Raji (cell line): ENCODE measurements around the gene XPNPEP1.

ENCODE experiments used
- POLR2A ChIP-seq: IDR thresholded peaks from 2 replicates; pipeline ENCODE4 v1.6.1; 2011; ENCODE audit warnings: low read depth, low read length, control low read depth; ENCODE audit not compliant: insufficient read depth

The XPNPEP1 gene

DNA sequence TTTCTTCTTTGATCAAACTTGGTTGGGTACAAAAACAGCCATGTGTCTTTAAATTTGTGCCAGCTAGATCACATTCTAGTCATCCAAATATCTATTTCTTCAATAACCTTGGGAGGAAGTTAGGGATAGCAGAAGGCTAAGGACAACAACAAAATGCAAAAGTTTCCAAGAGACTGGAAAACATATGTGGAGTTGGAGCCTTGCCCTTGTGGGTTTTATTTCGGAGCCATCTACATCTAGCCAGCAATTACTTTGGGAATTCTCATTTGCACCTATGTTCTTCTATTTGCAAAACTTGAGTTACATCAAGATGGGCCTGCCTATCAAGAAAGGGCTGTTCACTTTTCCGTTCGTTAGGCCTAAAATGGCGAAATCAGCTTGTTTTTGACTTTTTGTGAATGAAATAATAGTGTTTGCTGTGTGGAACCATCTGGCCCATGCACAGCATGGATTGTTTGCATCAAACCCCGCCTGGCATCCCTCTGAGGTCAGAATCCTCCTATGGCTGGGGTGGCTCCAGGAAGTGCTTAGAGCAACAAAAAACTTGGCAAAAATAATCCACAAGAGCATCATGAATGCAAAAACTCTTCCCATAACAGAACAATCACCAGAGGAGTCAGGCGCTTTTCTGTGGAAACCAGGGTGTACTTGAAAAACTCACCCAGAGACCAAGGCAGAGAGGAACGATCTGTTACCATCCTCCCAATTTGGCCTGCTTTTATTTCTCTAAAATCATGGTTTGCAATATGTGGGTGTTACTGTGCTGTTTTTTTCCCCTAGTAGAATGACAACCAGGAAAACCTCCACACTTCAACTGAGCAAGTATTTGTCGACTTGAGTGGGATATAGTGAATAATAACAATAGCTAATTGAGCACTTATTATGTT lies 36.2 kb upstream of the XPNPEP1 start:
- no peak for TF ChIP-seq POLR2A

DNA sequence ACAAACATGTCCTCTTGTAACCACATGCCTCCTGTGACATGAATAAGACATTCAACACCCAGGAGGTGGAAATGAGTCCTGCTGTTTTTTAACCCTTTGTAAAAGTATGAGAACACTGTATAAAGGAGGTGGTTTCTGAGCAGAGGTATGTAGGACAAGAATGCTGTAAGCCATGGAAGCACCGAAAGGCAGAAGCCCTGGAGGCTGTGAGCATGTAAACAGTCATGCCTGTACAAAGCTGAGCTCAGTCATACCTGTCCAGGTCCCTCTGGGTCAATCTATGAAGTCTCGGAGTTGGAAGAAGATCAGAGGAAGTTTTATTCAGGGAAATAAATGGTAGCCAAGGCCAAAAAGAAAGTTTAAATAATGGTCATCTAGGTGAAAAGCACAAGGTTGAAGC lies 34.7 kb upstream of the XPNPEP1 start:
- TF ChIP-seq POLR2A = no peak

DNA sequence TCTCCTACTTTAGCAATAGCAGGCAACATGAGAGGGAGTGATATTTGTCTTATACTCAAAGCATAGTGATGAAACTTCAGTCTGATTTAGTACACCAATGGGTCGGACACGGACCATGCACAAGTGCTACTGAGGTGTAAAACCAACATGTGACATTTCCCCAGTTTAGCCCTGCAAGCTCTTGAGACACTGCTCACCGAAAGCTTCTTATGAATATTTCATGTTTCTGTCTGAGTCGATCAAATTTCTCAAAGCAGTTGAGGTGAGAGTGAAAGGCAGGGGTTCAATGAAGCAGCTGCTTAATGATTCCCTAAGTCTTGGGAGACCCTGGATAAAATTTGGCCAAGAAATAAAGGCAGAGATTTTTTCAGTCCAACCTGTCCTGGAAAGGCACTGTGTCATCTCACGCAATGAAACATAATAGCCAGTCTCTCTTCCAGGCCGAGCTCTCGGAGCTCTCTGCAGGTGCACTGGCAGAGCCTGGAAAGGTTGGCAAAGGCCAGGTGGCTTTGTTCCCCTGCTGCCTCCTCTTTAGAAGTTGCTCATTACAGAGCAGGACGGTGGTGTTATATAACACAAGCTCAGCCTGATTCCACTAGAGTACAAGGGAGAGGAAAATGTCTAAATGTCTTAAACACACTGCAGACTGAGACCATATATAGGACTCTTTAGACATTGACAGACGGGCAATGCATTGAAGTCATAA lies 33.9 kb upstream of the XPNPEP1 start:
- no peak for TF ChIP-seq POLR2A

DNA sequence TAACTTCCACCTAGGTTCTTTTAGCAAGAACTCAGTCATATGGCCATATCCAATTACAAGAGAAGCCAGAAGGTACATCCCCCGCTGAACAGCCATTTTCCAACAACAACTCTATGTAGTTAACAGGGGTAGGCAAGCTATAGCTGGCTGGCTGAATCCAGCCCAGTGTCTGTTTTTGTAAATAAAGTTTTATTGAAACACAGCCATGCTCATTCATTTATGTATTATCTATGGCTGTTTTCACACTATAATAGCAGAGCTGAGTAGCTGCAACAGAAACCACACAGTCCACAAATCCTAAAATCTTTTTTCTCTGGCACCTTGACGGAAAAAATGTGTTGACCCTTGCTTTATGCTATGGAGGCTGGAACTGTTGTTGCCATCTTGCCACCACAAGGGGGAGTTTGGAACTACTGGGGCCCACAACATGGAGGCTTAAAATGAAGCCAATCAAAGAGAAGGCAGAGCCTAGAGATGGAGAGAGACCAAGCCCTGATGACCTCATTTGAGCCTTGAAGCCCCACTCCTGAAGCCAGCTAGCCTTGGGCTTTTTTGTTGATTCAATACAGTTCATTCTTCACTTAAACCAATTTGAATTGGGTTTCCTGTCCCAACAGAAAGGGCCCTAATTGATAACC lies 33.3 kb upstream of the XPNPEP1 start:
- TF ChIP-seq POLR2A = no peak

DNA sequence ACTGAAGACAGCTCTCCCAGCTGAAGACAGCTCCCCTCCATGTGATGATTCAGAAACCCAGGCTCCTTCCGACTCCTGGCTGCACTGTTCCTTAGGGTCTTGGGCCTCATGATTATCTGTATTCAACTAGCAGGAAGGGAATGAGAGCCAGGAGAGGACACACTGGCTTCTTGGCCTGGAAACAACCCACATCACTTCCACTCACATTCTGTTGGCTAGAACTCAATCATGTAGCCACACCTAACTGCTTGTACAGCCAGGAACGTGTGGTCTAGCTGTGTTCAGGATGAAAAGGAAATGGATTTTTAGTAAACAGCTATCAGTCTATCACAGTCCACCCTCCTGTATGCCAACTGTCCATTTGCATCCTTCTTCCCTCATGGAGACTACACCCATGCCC lies 30.5 kb upstream of the XPNPEP1 start:
- no peak for TF ChIP-seq POLR2A

DNA sequence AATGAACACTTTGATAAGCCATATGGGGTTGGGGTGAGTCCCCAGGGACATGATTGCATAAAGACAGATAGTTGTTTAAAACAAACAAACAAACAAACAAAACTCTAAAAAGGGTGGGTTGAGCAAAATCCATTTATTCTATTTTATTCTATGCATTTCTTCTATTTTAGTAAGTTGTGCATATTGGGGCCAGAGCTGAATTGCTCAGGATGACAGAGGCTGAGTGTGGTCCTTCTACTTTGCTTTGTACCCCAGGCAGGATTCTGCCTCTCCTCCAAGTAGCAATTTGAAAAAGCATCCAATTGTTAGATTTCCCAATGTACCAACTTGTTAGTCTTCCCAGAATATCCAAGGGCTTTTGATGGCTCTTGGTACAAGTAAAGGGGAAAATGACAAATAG lies 29.2 kb upstream of the XPNPEP1 start:
- TF ChIP-seq POLR2A = no peak

DNA sequence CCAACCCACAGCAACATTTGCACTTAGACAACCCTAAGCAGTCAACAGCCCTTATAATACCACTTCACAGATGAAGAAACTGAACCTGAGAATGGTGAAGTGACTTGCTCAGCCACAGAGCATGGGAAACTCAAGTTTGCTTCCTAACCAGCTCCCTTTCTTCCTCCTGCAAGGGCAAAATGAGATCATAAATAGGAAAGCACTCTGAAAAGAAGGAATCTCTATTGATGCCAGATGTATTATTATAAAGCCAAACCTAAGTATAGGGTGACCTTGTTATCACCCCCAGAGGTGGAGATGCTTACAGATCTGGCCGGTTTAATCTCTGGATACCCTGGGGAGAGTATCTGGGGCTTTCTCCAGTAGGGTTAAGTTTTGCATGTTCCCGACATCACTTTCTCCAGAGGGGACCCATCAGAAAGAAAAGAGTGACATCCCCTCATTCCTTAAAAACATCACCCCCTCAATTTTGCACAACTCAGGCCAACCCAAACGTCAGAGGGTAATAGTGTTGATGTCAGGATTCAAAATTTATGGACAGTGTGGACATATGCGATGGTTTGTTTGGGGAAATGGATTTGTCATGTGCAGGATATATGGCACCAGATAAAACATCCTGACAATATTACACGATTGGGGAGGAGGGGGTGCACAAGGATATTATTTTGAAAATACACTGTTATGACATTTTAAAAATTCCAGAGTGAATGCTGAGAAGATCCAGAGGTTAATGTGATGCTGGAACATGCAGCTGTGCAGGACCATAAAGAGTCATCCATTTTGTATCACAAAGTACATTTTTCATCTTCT lies 24.0 kb upstream of the XPNPEP1 start:
- TF ChIP-seq POLR2A = no peak

DNA sequence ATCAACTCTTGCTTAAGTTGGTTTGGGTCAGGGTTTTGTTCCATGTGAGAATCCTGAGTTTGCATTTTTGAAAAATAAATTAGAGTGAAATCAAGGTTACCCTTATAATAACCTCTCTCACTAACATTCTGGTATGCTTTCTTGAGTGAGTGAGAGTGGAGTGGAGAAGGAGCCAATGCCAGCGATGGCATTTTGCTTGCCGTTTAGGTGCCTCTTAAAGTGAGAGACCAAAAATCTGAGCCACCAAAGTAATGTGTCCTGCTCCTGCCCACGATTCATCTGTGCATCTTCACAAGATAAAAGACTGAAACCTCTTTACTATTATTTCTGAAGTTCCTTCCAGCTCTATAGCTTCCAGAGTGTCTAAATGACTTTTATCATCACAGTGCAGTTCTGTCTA lies 23.4 kb upstream of the XPNPEP1 start:
- no peak for TF ChIP-seq POLR2A

DNA sequence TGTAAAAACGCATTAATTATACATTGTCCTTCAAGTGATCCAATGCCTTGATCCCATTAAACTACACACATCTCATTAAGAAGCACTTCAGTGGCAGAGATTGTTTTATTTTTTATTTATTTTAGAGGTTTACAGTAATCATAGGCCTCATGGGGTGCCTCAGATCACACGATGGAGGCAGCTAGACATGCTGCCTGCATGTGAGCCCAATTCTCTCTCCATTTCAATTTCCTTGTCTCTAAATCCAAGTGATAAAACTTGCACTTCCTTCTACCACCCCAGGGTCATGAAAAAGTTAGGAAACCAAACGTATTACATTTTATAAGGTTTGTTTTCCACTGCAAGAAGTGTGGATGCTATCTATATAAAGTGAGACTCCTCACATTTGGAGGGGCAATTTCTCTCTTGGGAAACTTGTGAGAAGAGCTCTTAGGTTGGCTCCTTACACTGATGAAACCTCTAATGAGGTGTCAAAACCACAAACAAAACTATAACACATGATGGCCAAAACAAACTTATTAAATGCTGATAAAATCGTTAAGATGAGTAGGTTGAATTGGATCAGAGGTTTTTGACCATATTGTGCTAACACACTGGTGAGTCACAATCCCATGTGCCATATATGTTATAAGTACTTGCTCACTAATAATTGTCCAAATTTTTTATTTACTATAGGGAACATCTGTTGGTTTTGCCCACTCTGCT lies 22.3 kb upstream of the XPNPEP1 start:
- TF ChIP-seq POLR2A = no peak

DNA sequence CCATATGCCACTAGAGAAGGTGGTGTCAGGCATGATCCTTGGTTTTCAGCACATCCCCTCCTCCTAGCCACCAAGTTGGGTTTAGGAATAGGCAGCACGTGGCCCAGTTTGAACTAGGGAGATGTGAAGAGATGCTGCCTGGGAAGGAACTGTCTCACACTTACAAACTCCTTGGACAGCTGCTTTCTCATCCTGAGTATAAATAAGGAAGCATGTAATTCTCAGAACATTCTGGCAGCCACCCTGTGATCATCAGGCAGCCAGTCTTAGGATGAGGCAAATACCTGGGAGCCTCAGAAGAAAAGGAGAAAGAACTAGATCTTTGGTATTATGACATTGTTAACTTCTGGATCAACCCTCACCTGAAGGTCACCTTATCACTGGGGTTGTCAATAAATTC lies 21.3 kb upstream of the XPNPEP1 start:
- no peak for TF ChIP-seq POLR2A

DNA sequence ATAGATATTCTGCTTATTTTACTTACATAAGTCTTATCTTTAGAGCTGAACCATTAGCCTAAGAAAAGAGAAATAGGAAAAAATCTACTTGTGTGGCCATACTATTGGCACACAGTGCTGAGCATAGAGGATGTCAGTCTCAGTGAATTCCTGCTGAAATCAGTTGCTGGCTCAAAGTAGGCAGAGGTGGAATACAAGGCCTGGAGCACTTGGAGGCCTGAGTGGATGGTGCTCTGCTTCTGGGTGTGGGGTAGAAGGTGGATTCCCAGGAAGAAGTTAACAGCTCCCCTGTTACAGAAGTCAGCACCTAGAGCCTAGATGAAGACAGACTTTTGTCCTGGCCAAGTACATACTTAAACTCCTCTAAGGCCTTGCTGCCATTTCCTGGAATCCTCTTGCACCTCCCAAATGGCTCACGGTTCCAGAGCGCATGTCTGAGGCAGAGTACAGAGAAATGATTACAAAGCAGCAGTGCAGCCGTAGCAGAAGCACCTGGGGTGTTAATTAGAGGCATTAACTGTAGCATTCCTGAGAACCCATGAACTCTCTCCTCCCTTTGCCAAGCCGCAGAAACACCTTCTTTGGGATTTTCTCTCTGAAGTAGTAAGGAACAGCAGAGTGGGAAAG lies 18.0 kb upstream of the XPNPEP1 start:
- TF ChIP-seq POLR2A = no peak

DNA sequence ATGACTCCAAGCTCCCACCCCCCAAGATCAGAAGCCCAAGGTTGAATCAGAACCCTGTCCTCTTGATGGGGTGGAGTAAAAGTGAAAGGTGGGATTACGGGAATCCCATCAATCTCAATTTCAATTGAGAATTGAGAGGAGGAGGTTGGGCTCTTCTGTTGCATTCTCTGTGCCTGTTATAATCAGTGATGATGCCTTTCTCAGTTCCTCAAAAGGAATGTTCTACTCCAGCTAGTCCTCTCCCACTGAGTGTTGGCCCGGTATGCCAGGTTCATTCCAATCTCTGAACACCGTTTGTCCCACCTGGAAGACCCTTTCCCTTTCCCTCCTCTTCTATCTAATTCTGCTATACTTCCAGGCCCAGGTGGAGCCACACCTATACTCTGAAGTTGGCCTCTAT lies 17.2 kb upstream of the XPNPEP1 start:
- no peak for TF ChIP-seq POLR2A

DNA sequence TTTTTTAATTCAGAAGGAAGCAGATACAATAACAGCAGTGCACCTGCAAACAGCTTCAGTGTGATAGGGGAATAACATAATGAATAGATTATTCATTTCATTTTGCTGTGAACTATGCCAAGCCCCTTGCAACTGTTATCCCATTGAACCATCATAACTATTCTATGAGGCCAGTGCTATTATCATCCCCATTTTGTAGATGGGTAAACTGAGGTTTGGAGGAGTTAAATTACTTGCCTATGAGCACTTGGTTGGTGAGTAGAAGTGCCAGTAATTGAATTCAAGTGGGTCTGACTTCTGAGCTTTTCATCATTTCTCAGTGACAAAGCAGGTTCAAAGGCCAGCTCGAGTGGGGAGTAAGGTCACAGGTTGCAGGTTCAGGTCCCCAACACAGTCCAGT lies 16.8 kb upstream of the XPNPEP1 start:
- no peak for TF ChIP-seq POLR2A

DNA sequence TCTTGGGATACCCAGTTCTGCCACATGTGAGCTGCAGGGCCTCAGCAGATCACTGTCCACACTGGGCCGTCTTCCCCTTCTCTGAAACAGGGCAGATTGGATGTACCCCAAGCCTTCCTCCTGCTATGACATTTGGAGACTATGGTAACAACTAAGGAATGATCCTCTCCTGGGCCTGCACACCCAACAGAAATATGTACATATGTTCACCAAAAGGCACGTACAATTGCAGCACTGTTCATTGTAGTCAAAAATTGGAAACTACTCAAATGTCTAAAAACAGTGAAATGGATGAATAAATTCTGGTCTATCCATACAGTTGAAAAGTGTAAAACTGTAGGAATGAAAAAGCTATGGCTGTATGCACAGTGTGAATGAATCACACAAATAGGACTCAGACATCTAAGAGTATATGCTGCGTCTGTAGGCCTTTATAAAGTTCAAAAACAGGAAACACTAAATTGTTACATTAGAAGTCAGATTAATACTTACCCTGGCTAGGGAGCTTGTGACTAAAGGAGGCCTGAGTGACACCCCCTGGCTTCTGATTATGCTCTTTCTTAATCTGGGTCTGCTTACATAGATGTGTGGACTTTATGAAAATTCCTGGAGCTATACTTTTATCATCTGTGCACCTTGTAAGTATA lies 16.1 kb upstream of the XPNPEP1 start:
- TF ChIP-seq POLR2A = no peak

DNA sequence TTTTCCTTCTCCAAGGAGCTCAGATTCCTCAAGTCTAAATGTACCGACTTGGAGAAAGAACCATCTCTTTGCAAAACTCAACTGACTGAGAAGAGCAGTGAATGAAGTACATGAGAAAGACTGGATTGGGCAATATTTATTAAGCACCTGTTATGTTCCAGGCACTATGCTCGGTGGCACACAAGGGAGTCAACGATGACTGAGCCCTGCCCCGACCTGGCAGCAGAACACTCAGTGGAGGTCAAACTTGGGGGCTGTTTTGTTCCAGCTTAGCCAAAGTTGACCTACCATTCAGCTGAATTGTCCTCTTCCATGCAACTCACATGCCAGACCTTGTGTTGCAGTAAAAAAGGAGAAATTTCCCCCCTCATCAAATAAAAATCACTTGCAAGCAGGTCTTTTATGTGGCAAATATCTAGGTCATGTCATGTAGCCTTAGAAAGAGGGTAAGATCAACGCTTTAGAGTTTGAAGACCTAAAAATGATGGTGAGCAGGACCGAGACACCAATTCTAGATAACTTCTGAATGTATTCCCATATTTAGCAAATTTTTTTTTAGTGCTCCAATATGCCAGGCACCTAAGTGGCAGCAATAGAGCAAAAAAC lies 14.3 kb upstream of the XPNPEP1 start:
- no peak for TF ChIP-seq POLR2A
